ENCODE measurements around the gene IDE. TPM values are rescaled to one million over a fixed set of nuclear protein-coding genes. Genes with fewer than 3 reads are reported as not detected.
A peak's percentile ranks its signal among the peaks of the same experiment; 100 is the strongest.

The IDE gene
- total RNA-seq, 1 donor from 2014 or later = 35.9 TPM

- no peaks in the 10 kb centered on the region for H3K4me1 Mint-ChIP-seq (ENCODE audit: unreplicated experiment)
- no peaks in the 10 kb centered on the region for H3K36me3 Mint-ChIP-seq
- H3K27ac Mint-ChIP-seq = peak overlapping the region; percentile 59
- peaks cover 4% of the 10 kb centered on the region for H3K9me3 Mint-ChIP-seq
- no peak for TF ChIP-seq CTCF (conservative IDR thresholded peaks at IDR 0.05)
- DNase-seq (ENCODE audit: extremely low spot score, unreplicated experiment) = no peak
- H3K27me3 Mint-ChIP-seq = peaks cover 30% of the 10 kb centered on the region
- no peak overlapping the region for H3K4me3 Mint-ChIP-seq
These were observed 155.0 kb downstream of the IDE start for GRCh38 chr10:92418891-92419290.

- no peak for DNase-seq (ENCODE audit: extremely low spot score, unreplicated experiment)
- H3K27ac Mint-ChIP-seq = peak overlapping the region; percentile 59
- TF ChIP-seq CTCF (conservative IDR thresholded peaks at IDR 0.05) = no peak
- H3K4me1 Mint-ChIP-seq (ENCODE audit: unreplicated experiment) = no peaks in the 10 kb centered on the region
- H3K36me3 Mint-ChIP-seq = no peaks in the 10 kb centered on the region
- no peak overlapping the region for H3K4me3 Mint-ChIP-seq
- no peaks in the 10 kb centered on the region for H3K9me3 Mint-ChIP-seq
- peaks cover 30% of the 10 kb centered on the region for H3K27me3 Mint-ChIP-seq
These were observed 155.7 kb downstream of the IDE start for GRCh38 chr10:92418221-92418620.

GRCh38 chr10:92413519-92413918 lies 160.4 kb downstream of the IDE start:
- peaks cover 4% of the 10 kb centered on the region for H3K27me3 Mint-ChIP-seq
- H3K36me3 Mint-ChIP-seq = no peaks in the 10 kb centered on the region
- H3K4me3 Mint-ChIP-seq = no peak overlapping the region
- no peak for DNase-seq (ENCODE audit: extremely low spot score, unreplicated experiment)
- TF ChIP-seq CTCF (conservative IDR thresholded peaks at IDR 0.05) = no peak
- H3K4me1 Mint-ChIP-seq (ENCODE audit: unreplicated experiment) = no peaks in the 10 kb centered on the region
- H3K27ac Mint-ChIP-seq = no peak overlapping the region
- H3K9me3 Mint-ChIP-seq = no peaks in the 10 kb centered on the region

- no peak overlapping the region for H3K4me3 Mint-ChIP-seq
- H3K27ac Mint-ChIP-seq = no peak overlapping the region
- no peaks in the 10 kb centered on the region for H3K36me3 Mint-ChIP-seq
- no peak for DNase-seq (ENCODE audit: extremely low spot score, unreplicated experiment)
- no peaks in the 10 kb centered on the region for H3K4me1 Mint-ChIP-seq (ENCODE audit: unreplicated experiment)
- H3K27me3 Mint-ChIP-seq = peaks cover 3% of the 10 kb centered on the region
- no peak for TF ChIP-seq CTCF (conservative IDR thresholded peaks at IDR 0.05)
- no peaks in the 10 kb centered on the region for H3K9me3 Mint-ChIP-seq
These were observed 160.9 kb downstream of the IDE start for GRCh38 chr10:92413011-92413410.

- TF ChIP-seq CTCF (conservative IDR thresholded peaks at IDR 0.05) = no peak
- DNase-seq (ENCODE audit: extremely low spot score, unreplicated experiment) = no peak
- Mint-ChIP-seq H3K36me3 (no peaks in the 10 kb centered on the region), H3K4me1 (ENCODE audit: unreplicated experiment) (no peaks in the 10 kb centered on the region), H3K4me3 (no peak overlapping the region), H3K27ac (no peak overlapping the region), H3K27me3 (peaks cover 6% of the 10 kb centered on the region), H3K9me3 (no peaks in the 10 kb centered on the region)
These were observed 162.5 kb downstream of the IDE start for GRCh38 chr10:92411406-92411805.

GRCh38 chr10:92410501-92410900 lies 163.4 kb downstream of the IDE start:
- no peaks in the 10 kb centered on the region for H3K36me3 Mint-ChIP-seq
- H3K27ac Mint-ChIP-seq = no peak overlapping the region
- H3K4me1 Mint-ChIP-seq (ENCODE audit: unreplicated experiment) = no peaks in the 10 kb centered on the region
- peaks cover 8% of the 10 kb centered on the region for H3K27me3 Mint-ChIP-seq
- H3K9me3 Mint-ChIP-seq = no peaks in the 10 kb centered on the region
- DNase-seq (ENCODE audit: extremely low spot score, unreplicated experiment) = no peak
- TF ChIP-seq CTCF (conservative IDR thresholded peaks at IDR 0.05) = no peak
- H3K4me3 Mint-ChIP-seq = no peak overlapping the region

All from type B pancreatic cell (in vitro differentiated cells).